Left lung (tissue), 10 donors: ENCODE data around the gene KSR2. TPM values are rescaled to one million over a fixed set of nuclear protein-coding genes. Genes with fewer than 3 reads are reported as not detected.

Source experiments
- ATAC-seq: fragments of 200-7000 bp; cut with Tn5 transposase; one replicate; pipeline ENCODE4 v1.9.1; 2020; ENCODE audit warnings: moderate library complexity
- DNase-seq, 4 donors: peaks; one replicate each; pipeline ENCODE4 v3.0.0-alpha.2; 2013 to 2020
- H3K27ac ChIP-seq, 2 donors: fragments of 200-600 bp; sonication (generic) in 1 of 2; one replicate each; pipeline versions ENCODE4 v1.5.0 to v1.8.0; 2020 to 2021
- H3K27me3 ChIP-seq, 2 donors: fragments of 200-600 bp; sonication (generic) in 1 of 2; one replicate each; pipeline versions ENCODE4 v1.5.0 to v1.8.0; 2020 to 2021
- H3K36me3 ChIP-seq, 2 donors: fragments of 200-600 bp; sonication (generic) in 1 of 2; one replicate each; pipeline versions ENCODE4 v1.5.0 to v1.8.0; 2020 to 2021
- H3K4me1 ChIP-seq, 2 donors: fragments of 200-600 bp; one replicate each; pipeline ENCODE4 v1.8.0; 2021
- H3K4me3 ChIP-seq, 2 donors: fragments of 200-600 bp; sonication (generic) in 1 of 2; one replicate each; pipeline versions ENCODE4 v1.5.0 to v1.8.0; 2020 to 2021; ENCODE audit warnings: mild to moderate bottlenecking in 1 of 2
- H3K9me3 ChIP-seq, 2 donors: fragments of 200-600 bp; sonication (generic) in 1 of 2; one replicate each; pipeline versions ENCODE4 v1.5.0 to v1.8.0; 2020 to 2021
- CTCF ChIP-seq, 2 donors: fragments of 200-600 bp; sonication (generic) in 1 of 2; IDR thresholded peaks; one replicate each; pipeline versions ENCODE4 v1.5.0 to v1.8.0; 2021; ENCODE audit warnings: antibody characterized with exemption in 2 of 2
- intact Hi-C, 2 donors: fragments of 100-400 bp; cut with DNase I; formaldehyde crosslinking; loops; one replicate each; pipeline versions ENCODE4 v1.11.2 to v1.14.2; 2022
- polyA plus RNA-seq, 6 donors: library from polyadenylated mRNA; unstranded; fragments of 120-200 nt; gene quantifications; one replicate each; pipeline ENCODE4 v1.2.1, GENCODE V29; 2013; ENCODE audit not compliant: insufficient read length in 6 of 6
- total RNA-seq, 2 donors: library from RNA; stranded (reverse); fragmentation: NEBNext Ultra II Directional; extraction: Animal tissue kit (Norgen Biotek cat#: 25700); gene quantifications; one replicate each; pipeline ENCODE4 v1.2.1, GENCODE V29; 2021
- donor health status: DM: no; HTN: yes; CAD: no.
- donor health status: DM: no; HTN: no; CAD: no.

The KSR2 gene
- total and polyA plus RNA-seq, 8 donors: 0.28 to 1.4 (median 0.41) TPM

- ATAC-seq (no peak), DNase-seq (no peak)
- no peaks in the 10 kb centered on the region for H3K9me3 ChIP-seq
- H3K27me3 ChIP-seq: peaks cover 0 to 31% of the 10 kb centered on the region in 2 donors
- no peak overlapping the region for H3K27ac ChIP-seq
- intact Hi-C loops: no loop called here
- no peaks in the 10 kb centered on the region for H3K36me3 ChIP-seq
- no peak for TF ChIP-seq CTCF (IDR thresholded peaks at IDR 0.05)
- H3K4me1 ChIP-seq: no peaks in the 10 kb centered on the region
- H3K4me3 ChIP-seq: no peak overlapping the region
Measured at GRCh38 chr12:117528538-117528937, 440.3 kb downstream of the KSR2 start.

DNA sequence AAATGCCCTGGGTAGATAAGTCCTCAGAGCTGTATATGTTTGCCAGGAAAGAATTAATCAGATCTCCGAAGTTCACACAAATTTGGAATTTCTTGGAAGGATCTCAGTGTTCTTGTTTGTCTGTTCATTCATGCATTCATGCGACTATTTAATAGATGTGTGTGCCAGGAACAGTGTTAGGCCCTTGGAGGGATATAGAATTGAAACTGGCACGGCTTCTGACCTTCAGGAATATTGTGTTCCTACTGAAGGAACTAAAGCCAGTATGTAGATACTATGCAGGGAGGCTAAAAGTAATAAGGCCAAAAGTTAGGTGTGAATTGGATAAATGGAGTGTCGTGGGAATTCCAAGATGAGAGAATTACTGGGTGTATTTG, 441.3 kb downstream of the KSR2 start:
- no peak for ATAC-seq
- intact Hi-C loops: no loop called here

DNA sequence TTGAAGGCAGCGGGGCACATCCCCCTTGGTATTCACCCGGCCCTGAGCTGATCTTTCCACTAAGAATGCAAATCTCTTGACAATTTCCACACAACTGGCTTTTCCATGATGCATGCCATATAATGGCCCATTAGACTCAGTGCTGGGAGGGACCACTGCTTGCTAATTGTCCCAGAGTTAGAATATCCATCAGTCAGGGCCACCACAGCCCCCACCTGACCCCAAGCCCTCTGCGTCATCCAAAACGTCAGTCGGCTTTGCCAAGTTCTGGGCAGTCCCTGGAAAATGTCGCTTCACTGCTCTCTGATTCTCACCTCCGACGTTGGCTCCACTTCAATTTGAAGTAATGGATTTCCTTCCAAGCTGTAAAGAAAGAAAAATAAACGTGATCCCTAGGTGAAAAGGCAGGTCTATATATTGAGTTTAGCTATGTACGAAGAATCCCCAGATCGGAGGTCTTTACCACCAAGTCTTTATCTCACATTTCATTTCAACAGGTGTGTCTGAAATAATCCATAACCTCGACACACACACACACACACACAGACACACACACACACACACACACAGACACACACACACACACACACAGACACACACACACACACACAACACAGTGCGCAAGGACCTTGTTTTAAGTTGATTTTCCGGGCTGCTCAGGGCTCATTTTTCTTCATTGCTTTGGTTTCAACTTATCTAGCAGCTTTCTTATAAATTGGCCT, 441.9 kb downstream of the KSR2 start:
- no peak overlapping the region for H3K27ac ChIP-seq
- no peaks in the 10 kb centered on the region for H3K9me3 ChIP-seq
- H3K4me3 ChIP-seq: no peak overlapping the region
- intact Hi-C loops: no loop called here
- no peaks in the 10 kb centered on the region for H3K36me3 ChIP-seq
- ATAC-seq (no peak), DNase-seq (no peak)
- H3K27me3 ChIP-seq: peaks cover 0 to 33% of the 10 kb centered on the region in 2 donors
- H3K4me1 ChIP-seq: no peaks in the 10 kb centered on the region
- no peak for TF ChIP-seq CTCF (IDR thresholded peaks at IDR 0.05)

More for the DNA sequence above, 441.3 kb downstream of the KSR2 start:
- no peaks in the 10 kb centered on the region for H3K36me3 ChIP-seq
- TF ChIP-seq CTCF (IDR thresholded peaks at IDR 0.05): no peak
- H3K4me1 ChIP-seq: no peaks in the 10 kb centered on the region
- no peak overlapping the region for H3K27ac ChIP-seq
- no peak for DNase-seq
- H3K4me3 ChIP-seq: no peak overlapping the region
- H3K27me3 ChIP-seq: peaks cover 0 to 33% of the 10 kb centered on the region in 2 donors
- H3K9me3 ChIP-seq: no peaks in the 10 kb centered on the region

- no peak for TF ChIP-seq CTCF (IDR thresholded peaks at IDR 0.05)
- H3K4me1 ChIP-seq: peaks cover 0 to 10% of the 10 kb centered on the region in 2 donors
- no peaks in the 10 kb centered on the region for H3K36me3 ChIP-seq
- intact Hi-C loops: no loop called here
- ATAC-seq: no peak
- H3K27ac ChIP-seq: no peak overlapping the region
- no peak for DNase-seq
- H3K27me3 ChIP-seq: peaks cover 0 to 33% of the 10 kb centered on the region in 2 donors
- no peak overlapping the region for H3K4me3 ChIP-seq
- no peaks in the 10 kb centered on the region for H3K9me3 ChIP-seq
Measured at GRCh38 chr12:117525766-117526165, 443.0 kb downstream of the KSR2 start.

DNA sequence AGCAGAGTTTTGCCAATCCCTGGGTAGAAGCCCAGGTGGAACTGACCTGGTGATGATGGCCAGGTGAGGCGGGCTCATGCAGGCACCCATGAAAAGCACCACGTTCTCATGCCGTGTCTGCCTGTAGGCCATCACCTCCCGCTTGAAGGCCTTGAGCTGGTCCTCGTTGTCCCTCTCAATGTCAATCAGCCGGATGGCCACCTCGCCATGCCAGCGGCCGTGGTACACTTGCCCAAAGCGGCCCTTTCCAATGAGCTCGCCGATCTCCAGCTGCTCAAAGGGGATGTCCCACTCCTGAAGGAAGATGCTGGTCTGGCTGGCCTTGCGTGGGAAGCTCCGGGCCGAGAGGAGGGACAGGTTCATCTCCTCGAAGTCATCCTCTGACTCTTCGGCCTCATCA, 444.0 kb downstream of the KSR2 start:
- H3K27me3 ChIP-seq: peaks cover 0 to 25% of the 10 kb centered on the region in 2 donors
- DNase-seq (no peak), ATAC-seq (no peak)
- H3K4me1 ChIP-seq: peaks cover 0 to 15% of the 10 kb centered on the region in 2 donors
- no peak overlapping the region for H3K4me3 ChIP-seq
- no peaks in the 10 kb centered on the region for H3K36me3 ChIP-seq
- intact Hi-C loops: no loop called here
- H3K9me3 ChIP-seq: no peaks in the 10 kb centered on the region
- no peak overlapping the region for H3K27ac ChIP-seq
- TF ChIP-seq CTCF (IDR thresholded peaks at IDR 0.05): no peak
